NT2/D1 (cell line): ENCODE data around the gene SFR1.

Experiments
- SUZ12 ChIP-seq: IDR thresholded peaks from 2 replicates; pipeline ENCODE4 v1.6.1; 2011; ENCODE audit not compliant: insufficient read length, insufficient read depth; ENCODE audit errors: extremely low read depth
- YY1 ChIP-seq: IDR thresholded peaks from 2 replicates; pipeline ENCODE4 v1.6.1; 2011; ENCODE audit not compliant: insufficient read length, insufficient read depth
- ZNF274 ChIP-seq: IDR thresholded peaks from 2 replicates; pipeline ENCODE4 v1.6.1; 2011; ENCODE audit warnings: mild to moderate bottlenecking, low read depth, low read length

GRCh38 chr10:104085801-104086400 is 36.1 kb upstream of the SFR1 start, which contains the start of gene COL17A1:
- no peak for TF ChIP-seq SUZ12
- no peak for TF ChIP-seq ZNF274
- no peak for TF ChIP-seq YY1
